GM10248 (cell line): Measurements from ENCODE around the gene STK39.

Source experiments
- CTCF ChIA-PET: fragments of 300-600 bp; sonication (Branson Sonifier 250); formaldehyde crosslinking; extraction: SDS; loops from one replicate; lab custom pipeline; 2021; ENCODE audit warnings: antibody characterized with exemption; lab: Yijun Ruan, JAX
- POLR2A ChIA-PET: fragments of 350-650 bp; sonication (Branson Sonifier 250); formaldehyde crosslinking; extraction: SDS; loops from one replicate; lab custom pipeline; 2020; ENCODE audit warnings: antibody characterized with exemption; lab: Yijun Ruan, JAX
- DNase-seq: peaks from one replicate; pipeline ENCODE4 v3.0.0; 2012; ENCODE audit errors: extremely low spot score
- TF ChIP-seq, protein P1 (sequence below): IDR thresholded peaks from 2 replicates; pipeline ENCODE4 v1.5.1; 2012; ENCODE audit warnings: mild to moderate bottlenecking, low read depth; ENCODE audit errors: extremely low read depth, missing control alignments, control extremely low read depth

The STK39 gene

DNA sequence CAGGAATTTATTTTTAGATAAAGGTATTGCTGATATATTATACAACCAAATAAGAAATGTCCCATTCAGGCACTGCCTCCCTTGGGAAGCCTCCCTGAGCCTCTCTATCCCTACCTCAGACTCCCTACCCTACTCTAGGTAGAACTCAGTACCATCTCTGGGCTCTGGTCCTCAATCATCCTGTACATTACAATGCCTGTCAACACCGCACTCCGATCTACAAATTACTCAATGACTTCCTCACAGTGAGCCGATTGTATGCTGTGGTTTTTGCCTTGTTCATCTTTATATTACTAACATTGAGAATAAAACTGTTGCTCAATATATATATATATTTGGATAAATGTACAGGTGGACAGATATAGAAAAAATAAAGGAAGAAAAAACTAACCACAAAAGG is 207.5 kb downstream of the STK39 start:
- TF ChIP-seq, protein P1, sequence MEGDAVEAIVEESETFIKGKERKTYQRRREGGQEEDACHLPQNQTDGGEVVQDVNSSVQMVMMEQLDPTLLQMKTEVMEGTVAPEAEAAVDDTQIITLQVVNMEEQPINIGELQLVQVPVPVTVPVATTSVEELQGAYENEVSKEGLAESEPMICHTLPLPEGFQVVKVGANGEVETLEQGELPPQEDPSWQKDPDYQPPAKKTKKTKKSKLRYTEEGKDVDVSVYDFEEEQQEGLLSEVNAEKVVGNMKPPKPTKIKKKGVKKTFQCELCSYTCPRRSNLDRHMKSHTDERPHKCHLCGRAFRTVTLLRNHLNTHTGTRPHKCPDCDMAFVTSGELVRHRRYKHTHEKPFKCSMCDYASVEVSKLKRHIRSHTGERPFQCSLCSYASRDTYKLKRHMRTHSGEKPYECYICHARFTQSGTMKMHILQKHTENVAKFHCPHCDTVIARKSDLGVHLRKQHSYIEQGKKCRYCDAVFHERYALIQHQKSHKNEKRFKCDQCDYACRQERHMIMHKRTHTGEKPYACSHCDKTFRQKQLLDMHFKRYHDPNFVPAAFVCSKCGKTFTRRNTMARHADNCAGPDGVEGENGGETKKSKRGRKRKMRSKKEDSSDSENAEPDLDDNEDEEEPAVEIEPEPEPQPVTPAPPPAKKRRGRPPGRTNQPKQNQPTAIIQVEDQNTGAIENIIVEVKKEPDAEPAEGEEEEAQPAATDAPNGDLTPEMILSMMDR = no peak
- CTCF ChIA-PET = no interaction called here
- no peak for DNase-seq
- POLR2A ChIA-PET = no interaction called here

DNA sequence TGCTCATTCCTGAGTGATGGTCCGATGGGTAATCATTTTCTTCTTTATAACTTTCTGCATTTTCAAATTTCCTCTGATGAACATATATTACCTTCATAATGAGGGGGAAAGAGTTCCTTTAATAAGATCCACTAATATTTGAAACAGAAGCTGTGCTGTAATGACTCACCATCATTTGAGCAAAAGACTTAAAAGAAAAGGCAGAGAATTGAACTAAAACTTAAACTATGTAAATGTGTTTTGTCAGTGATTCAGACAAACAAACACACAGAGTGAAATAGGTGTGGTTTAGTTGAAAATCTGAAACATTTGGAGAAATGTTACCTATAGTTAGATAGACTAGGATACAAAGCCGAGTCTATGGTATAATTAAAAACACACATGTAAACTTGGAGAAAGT is 209.6 kb downstream of the STK39 start:
- TF ChIP-seq, protein P1 = no peak
- CTCF ChIA-PET = no interaction called here
- no peak for DNase-seq
- POLR2A ChIA-PET = no interaction called here

DNA sequence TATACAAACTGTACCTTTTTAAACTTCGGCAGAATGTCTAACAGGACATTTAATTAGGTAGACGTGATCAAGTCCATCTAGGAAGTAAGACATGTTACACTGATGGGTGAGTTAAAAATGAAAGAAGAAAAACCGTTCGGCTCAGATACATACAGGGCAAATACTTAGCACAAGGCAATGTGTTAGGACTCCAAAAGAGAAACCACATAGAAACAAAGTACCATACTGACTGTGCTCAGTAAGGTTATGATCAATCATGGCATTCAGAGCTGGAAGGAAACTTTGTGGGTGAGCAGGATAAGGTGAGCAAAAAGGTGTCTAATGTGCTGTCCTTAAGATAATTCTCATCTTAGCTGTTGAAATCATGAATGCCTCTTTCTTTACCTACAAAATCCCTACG is 211.9 kb downstream of the STK39 start:
- POLR2A ChIA-PET = no interaction called here
- CTCF ChIA-PET = interaction anchor here (1.0 kb wide), 1 partner anchor 10 kb away, joined by 4 read pairs; no protein-coding TSS in a partner anchor
- TF ChIP-seq, protein P1 = no peak
- DNase-seq = no peak

DNA sequence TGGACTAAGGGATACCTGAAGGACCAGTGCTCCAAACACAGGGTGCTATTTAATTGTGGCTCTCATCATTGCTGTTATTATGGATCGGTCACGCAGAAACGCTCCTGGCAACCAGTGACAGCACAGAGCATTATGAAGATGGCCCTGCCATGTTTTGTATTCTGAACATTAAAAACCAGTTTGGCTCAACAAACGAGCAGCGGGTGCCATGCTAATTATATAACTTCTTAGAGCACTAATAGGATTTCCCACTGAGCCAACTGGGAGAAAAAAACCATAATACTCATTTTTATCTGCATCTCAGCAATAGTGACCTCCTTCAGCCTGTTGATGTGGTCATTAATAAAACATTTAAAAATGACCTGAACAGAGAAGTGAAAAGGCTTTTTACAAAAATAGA is 212.8 kb downstream of the STK39 start:
- CTCF ChIA-PET = interaction anchor here (1.0 kb wide), 1 partner anchor 9 kb away, joined by 4 read pairs; no protein-coding TSS in a partner anchor
- POLR2A ChIA-PET = no interaction called here
- TF ChIP-seq, protein P1 = no peak
- DNase-seq = no peak

DNA sequence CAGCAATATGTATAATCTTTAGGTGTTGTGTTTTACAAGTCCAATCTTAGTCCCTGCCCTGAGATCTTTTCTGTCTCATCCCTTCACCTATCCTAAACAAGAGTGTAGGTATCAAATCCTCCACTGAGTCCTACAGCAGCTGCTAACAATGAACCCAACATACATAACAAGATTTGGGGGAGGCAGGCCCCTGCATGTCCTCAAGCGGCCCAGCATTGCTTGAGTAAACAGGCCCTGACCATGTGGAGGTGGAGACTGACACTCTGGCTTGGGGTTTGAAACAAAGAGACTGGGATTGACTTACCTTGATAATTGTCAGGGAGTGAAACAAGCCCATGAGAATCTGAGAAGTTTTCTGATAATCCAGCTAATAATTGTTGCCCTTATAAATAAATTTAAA is 213.4 kb downstream of the STK39 start:
- DNase-seq = no peak
- TF ChIP-seq, protein P1 = no peak
- ChIA-PET POLR2A (no interaction called here), CTCF (no interaction called here)

DNA sequence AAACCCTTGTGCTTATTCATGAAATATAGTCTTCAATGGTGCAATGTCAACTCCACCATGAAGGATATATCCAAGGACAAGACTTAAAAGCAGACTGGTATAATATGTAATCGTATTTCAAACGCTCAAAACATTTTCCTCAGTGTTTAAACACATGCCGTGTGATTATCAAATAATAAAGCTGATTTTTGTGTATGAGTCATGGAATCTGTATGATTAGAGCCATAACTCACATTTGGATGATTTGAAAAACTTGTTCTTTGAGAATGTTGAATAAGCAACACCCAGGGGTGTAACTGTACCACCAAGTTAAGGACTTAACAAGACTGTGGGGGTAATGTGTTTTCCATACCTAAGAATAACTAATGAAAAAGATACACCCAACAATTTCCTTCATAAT is 215.3 kb downstream of the STK39 start:
- TF ChIP-seq, protein P1 = no peak
- CTCF ChIA-PET = interaction anchor here (0.8 to 1.6 kb wide), 3 partner anchors 8 to 137 kb away, joined by 3 to 4 read pairs (median 3); no protein-coding TSS in a partner anchor
- no peak for DNase-seq
- POLR2A ChIA-PET = no interaction called here
